HepG2 (cell line): ENCODE measurements around the gene STAT4.

Experiments used
- ATF7 ChIP-seq, 2 experiments: fragments of 450-650 bp in 1 of 2; sonication (generic) in 1 of 2; formaldehyde crosslinking in 1 of 2; IDR thresholded peaks; 2 replicates each; pipeline versions ENCODE4 v1.4.0 to v1.6.1; 2016 to 2020; ENCODE audit warnings: antibody characterized with exemption in 1 of 2, mild to moderate bottlenecking in 1 of 2, missing genetic modification reagents in 1 of 2
- CHD2 ChIP-seq: IDR thresholded peaks from 2 replicates; pipeline ENCODE4 v1.6.1; 2011; ENCODE audit warnings: low read depth, low read length, improper control_type of control experiment
- EP300 ChIP-seq, 3 experiments: sonication (generic) in 1 of 3; formaldehyde crosslinking in 1 of 3; IDR thresholded peaks; 2 replicates each; pipeline versions ENCODE4 v1.5.1 to v1.6.1; 2011 to 2020; ENCODE audit warnings: low read depth in 2 of 3, low read length in 2 of 3, borderline replicate concordance in 1 of 3, improper control_type of control experiment in 1 of 3, mild to moderate bottlenecking in 1 of 3, missing genetic modification reagents in 1 of 3, moderate library complexity in 1 of 3
- FOXK2 ChIP-seq: fragments of 450-650 bp; IDR thresholded peaks from 2 replicates; pipeline ENCODE4 v1.6.1; 2016
- FOXP1 ChIP-seq, 2 experiments: fragments of 450-650 bp in 1 of 2; IDR thresholded peaks; 2 replicates each; pipeline ENCODE4 v1.6.1; 2017 to 2018; ENCODE audit warnings: antibody characterized with exemption in 1 of 2
- GLMP ChIP-seq: sonication (generic); formaldehyde crosslinking; IDR thresholded peaks from 2 replicates; pipeline ENCODE4 v1.9.0; 2021; ENCODE audit warnings: missing genetic modification reagents, mild to moderate bottlenecking, borderline replicate concordance
- JUND ChIP-seq: sonication (generic); formaldehyde crosslinking; IDR thresholded peaks from 2 replicates; pipeline ENCODE4 v1.8.0; 2022; ENCODE audit warnings: mild to moderate bottlenecking, missing genetic modification reagents
- MBNL3 ChIP-seq: fragments of 250-450 bp; sonication (Bioruptor Pico); conservative IDR thresholded peaks from 2 replicates; pipeline ENCODE4 v1.8.0; 2022; ENCODE audit warnings: mild to moderate bottlenecking, inconsistent platforms
- NR2F2 ChIP-seq: IDR thresholded peaks from 2 replicates; pipeline ENCODE4 v1.6.1; 2012; ENCODE audit warnings: low read depth, inconsistent platforms, borderline replicate concordance
- SP4 ChIP-seq: sonication (generic); formaldehyde crosslinking; IDR thresholded peaks from 2 replicates; pipeline ENCODE4 v1.8.1; 2023; ENCODE audit warnings: mild to moderate bottlenecking, missing genetic modification reagents
- ZBTB14 ChIP-seq: sonication (generic); formaldehyde crosslinking; IDR thresholded peaks from 2 replicates; pipeline ENCODE4 v1.4.0; 2020; ENCODE audit warnings: missing genetic modification reagents
- ZFP82 ChIP-seq: sonication (generic); formaldehyde crosslinking; IDR thresholded peaks from 2 replicates; pipeline ENCODE4 v1.5.1; 2020; ENCODE audit warnings: mild to moderate bottlenecking, missing genetic modification reagents, borderline replicate concordance
- ZNF121 ChIP-seq: sonication (generic); formaldehyde crosslinking; IDR thresholded peaks from 2 replicates; pipeline ENCODE4 v1.5.0; 2020; ENCODE audit warnings: mild to moderate bottlenecking, missing genetic modification reagents
- TF ChIP-seq, protein P1 (sequence below): sonication (generic); formaldehyde crosslinking; IDR thresholded peaks from 2 replicates; pipeline ENCODE4 v1.5.0; 2020; ENCODE audit warnings: mild to moderate bottlenecking, missing genetic modification reagents, moderate library complexity

DNA sequence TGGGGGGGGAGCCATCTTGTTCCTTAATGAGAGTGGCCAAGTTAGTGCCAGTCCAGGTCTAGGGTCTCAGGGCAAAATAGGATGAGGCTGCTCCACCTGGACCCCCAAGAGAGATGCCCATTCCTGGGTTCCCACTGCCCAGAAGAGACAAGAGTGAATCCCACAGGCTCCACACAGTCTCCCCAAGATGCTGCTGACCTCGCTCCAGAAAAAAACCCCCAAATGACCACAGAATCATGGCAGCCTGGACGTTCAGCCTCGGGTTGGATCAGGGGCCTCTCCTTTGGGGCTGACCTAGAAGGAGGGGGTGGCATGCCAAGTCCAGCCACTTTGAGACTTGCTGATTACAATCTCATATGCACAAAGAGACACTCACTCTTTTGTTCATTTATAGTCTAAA, 161.9 kb downstream of the STAT4 start:
- TF ChIP-seq, protein P1, sequence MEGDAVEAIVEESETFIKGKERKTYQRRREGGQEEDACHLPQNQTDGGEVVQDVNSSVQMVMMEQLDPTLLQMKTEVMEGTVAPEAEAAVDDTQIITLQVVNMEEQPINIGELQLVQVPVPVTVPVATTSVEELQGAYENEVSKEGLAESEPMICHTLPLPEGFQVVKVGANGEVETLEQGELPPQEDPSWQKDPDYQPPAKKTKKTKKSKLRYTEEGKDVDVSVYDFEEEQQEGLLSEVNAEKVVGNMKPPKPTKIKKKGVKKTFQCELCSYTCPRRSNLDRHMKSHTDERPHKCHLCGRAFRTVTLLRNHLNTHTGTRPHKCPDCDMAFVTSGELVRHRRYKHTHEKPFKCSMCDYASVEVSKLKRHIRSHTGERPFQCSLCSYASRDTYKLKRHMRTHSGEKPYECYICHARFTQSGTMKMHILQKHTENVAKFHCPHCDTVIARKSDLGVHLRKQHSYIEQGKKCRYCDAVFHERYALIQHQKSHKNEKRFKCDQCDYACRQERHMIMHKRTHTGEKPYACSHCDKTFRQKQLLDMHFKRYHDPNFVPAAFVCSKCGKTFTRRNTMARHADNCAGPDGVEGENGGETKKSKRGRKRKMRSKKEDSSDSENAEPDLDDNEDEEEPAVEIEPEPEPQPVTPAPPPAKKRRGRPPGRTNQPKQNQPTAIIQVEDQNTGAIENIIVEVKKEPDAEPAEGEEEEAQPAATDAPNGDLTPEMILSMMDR (CRISPR knock-in tag): no peak
- TF ChIP-seq ATF7 (IDR thresholded peaks at IDR 0.05) (no peak), ATF7 (CRISPR knock-in tag; IDR thresholded peaks at IDR 0.05) (no peak), SP4 (CRISPR knock-in tag) (no peak), JUND (CRISPR knock-in tag) (no peak), MBNL3 (CRISPR knock-in tag) (no peak), NR2F2 (no peak), FOXK2 (no peak), ZFP82 (CRISPR knock-in tag) (no peak), ZBTB14 (no peak), GLMP (no peak), FOXP1 (IDR thresholded peaks at IDR 0.05) (no peak), FOXP1 (CRISPR knock-in tag; IDR thresholded peaks at IDR 0.05) (no peak), CHD2 (no peak), EP300 (IDR thresholded peaks at IDR 0.05; ENCODE audit: low read depth in 2 of 2, low read length in 2 of 2) (no peak), EP300 (CRISPR knock-in tag; IDR thresholded peaks at IDR 0.05; ENCODE audit: borderline replicate concordance) (no peak), ZNF121 (CRISPR knock-in tag) (no peak)
